ENCODE measurements around the gene DCLRE1C. TPM values are rescaled to one million over a fixed set of nuclear protein-coding genes. Genes with fewer than 3 reads are reported as not detected.

The DCLRE1C gene
- polyA plus RNA-seq, 1 of the 3 experiments (the other 2 are of a cell fraction) = 2.5 TPM

DNA sequence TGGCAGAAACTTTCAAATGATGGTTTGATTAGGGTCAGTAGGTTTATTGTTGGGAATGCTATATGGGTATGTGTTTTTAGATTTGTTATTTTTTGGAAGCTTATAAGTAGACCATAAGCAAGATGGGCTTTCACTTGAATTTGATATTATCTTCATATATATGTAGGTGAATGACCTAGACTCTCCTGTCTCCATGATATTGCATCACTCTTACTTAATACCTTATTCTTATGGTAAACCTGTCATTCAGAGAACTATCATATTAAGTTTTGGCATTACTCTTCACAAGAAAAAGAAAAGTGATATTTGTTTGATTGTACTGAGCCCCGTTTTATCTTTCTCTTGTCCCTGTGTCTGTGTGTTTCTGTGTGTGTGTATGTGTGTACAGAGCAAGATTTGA lies 98.4 kb downstream of the DCLRE1C start:
- Histone ChIP-seq H3K27ac (ENCODE audit: low read depth in 2 of 2, low read length in 1 of 2) (no peak overlapping the region), H3K79me2 (ENCODE audit: insufficient read depth) (no peaks in the 10 kb centered on the region), H3F3A (replicated peaks; ENCODE audit: insufficient read depth) (no peaks in the 10 kb centered on the region), H3K9me2 (no peaks in the 10 kb centered on the region), H3K9ac (no peak overlapping the region), H3K4me1 (ENCODE audit: control insufficient read depth in 1 of 2, insufficient read depth in 2 of 2, low read depth in 1 of 2, low read length in 1 of 2) (no peaks in the 10 kb centered on the region; a peak in 2 of 4 replicates), H3K4me2 (no peak overlapping the region), H3K4me3 (ENCODE audit: low read depth in 2 of 2, low read length in 1 of 2) (no peak overlapping the region), H3K36me3 (replicated peaks in 1 of 2; ENCODE audit: control insufficient read depth in 1 of 2, insufficient read depth in 2 of 2, low read length in 1 of 2) (peaks cover 49 to 56% of the 10 kb centered on the region in 2 experiments), H4K20me1 (ENCODE audit: insufficient read depth) (no peaks in the 10 kb centered on the region), H3K27me3 (ENCODE audit: insufficient read depth) (no peaks in the 10 kb centered on the region), H2AFZ (ENCODE audit: low read depth) (no peak overlapping the region), H3K9me3 (no peaks in the 10 kb centered on the region)
- no peak for DNase-seq
- POLR2A ChIA-PET = no interaction called here
- CTCF ChIA-PET = no interaction called here
- TF ChIP-seq YY1 (IDR thresholded peaks at IDR 0.05; ENCODE audit: low read depth) = no peak
- no peak for TF ChIP-seq RAD21 (IDR thresholded peaks at IDR 0.05; ENCODE audit: low read length)
- TF ChIP-seq GATA2 (CRISPR knock-in tag; IDR thresholded peaks at IDR 0.05) = no peak
- no peak for TF ChIP-seq EZH2phosphoT487 (IDR thresholded peaks at IDR 0.05; ENCODE audit: borderline replicate concordance, low read depth)
- no peak for TF ChIP-seq FOXM1 (IDR thresholded peaks at IDR 0.05; ENCODE audit: low read depth)
- no peak for TF ChIP-seq FOSL2 (IDR thresholded peaks at IDR 0.05; ENCODE audit: borderline replicate concordance, low read depth)
- TF ChIP-seq IRF3 (IDR thresholded peaks at IDR 0.05; ENCODE audit: low read depth, low read length) = no peak
- TF ChIP-seq, protein P1, sequence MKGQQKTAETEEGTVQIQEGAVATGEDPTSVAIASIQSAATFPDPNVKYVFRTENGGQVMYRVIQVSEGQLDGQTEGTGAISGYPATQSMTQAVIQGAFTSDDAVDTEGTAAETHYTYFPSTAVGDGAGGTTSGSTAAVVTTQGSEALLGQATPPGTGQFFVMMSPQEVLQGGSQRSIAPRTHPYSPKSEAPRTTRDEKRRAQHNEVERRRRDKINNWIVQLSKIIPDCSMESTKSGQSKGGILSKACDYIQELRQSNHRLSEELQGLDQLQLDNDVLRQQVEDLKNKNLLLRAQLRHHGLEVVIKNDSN (IDR thresholded peaks at IDR 0.05; ENCODE audit: borderline replicate concordance, low read depth) = no peak
- no peak for TF ChIP-seq FOXJ3 (CRISPR knock-in tag; IDR thresholded peaks at IDR 0.05)
- TF ChIP-seq MXI1 (IDR thresholded peaks at IDR 0.05; ENCODE audit: low read depth, low read length) = no peak
- no peak for TF ChIP-seq GABPA (IDR thresholded peaks at IDR 0.05; ENCODE audit: low read depth)
- TF ChIP-seq, protein P2, sequence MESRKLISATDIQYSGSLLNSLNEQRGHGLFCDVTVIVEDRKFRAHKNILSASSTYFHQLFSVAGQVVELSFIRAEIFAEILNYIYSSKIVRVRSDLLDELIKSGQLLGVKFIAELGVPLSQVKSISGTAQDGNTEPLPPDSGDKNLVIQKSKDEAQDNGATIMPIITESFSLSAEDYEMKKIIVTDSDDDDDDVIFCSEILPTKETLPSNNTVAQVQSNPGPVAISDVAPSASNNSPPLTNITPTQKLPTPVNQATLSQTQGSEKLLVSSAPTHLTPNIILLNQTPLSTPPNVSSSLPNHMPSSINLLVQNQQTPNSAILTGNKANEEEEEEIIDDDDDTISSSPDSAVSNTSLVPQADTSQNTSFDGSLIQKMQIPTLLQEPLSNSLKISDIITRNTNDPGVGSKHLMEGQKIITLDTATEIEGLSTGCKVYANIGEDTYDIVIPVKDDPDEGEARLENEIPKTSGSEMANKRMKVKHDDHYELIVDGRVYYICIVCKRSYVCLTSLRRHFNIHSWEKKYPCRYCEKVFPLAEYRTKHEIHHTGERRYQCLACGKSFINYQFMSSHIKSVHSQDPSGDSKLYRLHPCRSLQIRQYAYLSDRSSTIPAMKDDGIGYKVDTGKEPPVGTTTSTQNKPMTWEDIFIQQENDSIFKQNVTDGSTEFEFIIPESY (IDR thresholded peaks at IDR 0.05; ENCODE audit: borderline replicate concordance, low read depth) = no peak
- TF ChIP-seq CHD2 (IDR thresholded peaks at IDR 0.05; ENCODE audit: low read length, partially characterized antibody) = no peak
- TF ChIP-seq TEAD4 (IDR thresholded peaks at IDR 0.05; ENCODE audit: borderline replicate concordance, insufficient read depth) = no peak
- no peak for TF ChIP-seq RFX5 (IDR thresholded peaks at IDR 0.05; ENCODE audit: low read length)
- TF ChIP-seq, protein P3, sequence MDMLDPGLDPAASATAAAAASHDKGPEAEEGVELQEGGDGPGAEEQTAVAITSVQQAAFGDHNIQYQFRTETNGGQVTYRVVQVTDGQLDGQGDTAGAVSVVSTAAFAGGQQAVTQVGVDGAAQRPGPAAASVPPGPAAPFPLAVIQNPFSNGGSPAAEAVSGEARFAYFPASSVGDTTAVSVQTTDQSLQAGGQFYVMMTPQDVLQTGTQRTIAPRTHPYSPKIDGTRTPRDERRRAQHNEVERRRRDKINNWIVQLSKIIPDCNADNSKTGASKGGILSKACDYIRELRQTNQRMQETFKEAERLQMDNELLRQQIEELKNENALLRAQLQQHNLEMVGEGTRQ (IDR thresholded peaks at IDR 0.05; ENCODE audit: borderline replicate concordance, low read depth, low read length) = no peak
- no peak for TF ChIP-seq NRF1 (IDR thresholded peaks at IDR 0.05; ENCODE audit: low read depth, low read length)
- no peak for TF ChIP-seq SIN3A (IDR thresholded peaks at IDR 0.05; ENCODE audit: borderline replicate concordance, low read depth, low read length)
- TF ChIP-seq CTCF (IDR thresholded peaks at IDR 0.05) = no peak
- no peak for TF ChIP-seq TCF12 (IDR thresholded peaks at IDR 0.05)
- 94% methylated on average over 1 of the region's 1 CpG for WGBS (ENCODE audit: low lambda C conversion rate)

Data from SK-N-SH (cell line).